HG02588 (cell line): ENCODE data around the gene PRSS36.
A peak's percentile ranks its signal among the peaks of the same experiment; 100 is the strongest.
"Not testable (repeated sequence)": the region's sequence is repeated elsewhere in the genome, so short reads cannot be mapped to it uniquely, and the experiment has no call there.

Source experiments
- ATAC-seq: cut with Tn5 transposase; IDR thresholded peaks from one replicate; pipeline ENCODE4 v1.9.1; 2021; ENCODE audit warnings: mild to moderate bottlenecking, moderate library complexity; ENCODE audit not compliant: unreplicated experiment

The PRSS36 gene

DNA sequence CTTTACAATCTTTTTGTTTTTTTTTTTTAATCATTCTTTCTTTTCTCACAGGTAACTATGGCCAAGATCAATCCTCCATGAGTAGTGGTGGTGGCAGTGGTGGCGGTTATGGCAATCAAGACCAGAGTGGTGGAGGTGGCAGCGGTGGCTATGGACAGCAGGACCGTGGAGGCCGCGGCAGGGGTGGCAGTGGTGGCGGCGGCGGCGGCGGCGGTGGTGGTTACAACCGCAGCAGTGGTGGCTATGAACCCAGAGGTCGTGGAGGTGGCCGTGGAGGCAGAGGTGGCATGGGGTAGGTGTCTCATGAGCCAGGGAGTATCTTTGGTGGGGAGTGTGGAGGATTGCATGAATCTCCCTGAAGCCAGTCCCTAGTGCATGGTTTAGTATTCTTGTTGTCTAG, 35.0 kb upstream of the PRSS36 start:
- ATAC-seq = no peak

DNA sequence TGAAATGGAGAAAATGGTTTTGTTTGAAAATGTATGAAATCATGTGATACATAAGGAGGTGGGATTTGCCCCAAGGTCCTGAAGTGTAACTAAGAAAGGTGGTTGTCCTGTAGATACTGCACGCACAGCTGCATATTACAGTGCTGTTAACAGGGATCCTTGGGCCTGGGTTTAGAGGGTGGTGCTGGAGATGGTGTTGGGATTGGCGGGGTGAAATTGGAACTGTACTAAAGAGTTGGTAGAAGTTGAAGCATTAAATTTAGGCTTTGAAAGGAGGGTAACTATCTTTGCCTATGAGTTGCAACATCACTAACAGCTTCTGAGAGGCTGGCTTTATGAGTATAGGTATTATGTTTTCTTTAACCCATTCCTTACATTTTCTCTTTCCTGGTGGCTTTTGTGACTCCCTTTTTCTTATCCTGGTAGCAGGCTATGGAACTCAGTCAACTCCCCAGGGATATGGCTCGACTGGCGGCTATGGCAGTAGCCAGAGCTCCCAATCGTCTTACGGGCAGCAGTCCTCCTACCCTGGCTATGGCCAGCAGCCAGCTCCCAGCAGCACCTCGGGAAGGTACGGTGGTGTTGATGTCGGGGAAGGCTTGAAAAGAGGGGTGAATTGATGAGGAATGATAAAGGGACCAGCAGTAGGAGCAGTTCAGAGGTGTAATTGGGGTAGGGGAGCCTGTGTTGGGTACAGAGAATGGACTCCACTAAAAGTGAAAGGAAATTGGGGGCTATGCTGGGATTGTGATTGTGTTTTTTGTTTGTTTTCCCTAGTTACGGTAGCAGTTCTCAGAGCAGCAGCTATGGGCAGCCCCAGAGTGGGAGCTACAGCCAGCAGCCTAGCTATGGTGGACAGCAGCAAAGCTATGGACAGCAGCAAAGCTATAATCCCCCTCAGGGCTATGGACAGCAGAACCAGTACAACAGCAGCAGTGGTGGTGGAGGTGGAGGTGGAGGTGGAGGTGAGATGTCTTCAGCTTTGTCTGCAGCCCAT, 33.9 kb upstream of the PRSS36 start:
- no peak for ATAC-seq

DNA sequence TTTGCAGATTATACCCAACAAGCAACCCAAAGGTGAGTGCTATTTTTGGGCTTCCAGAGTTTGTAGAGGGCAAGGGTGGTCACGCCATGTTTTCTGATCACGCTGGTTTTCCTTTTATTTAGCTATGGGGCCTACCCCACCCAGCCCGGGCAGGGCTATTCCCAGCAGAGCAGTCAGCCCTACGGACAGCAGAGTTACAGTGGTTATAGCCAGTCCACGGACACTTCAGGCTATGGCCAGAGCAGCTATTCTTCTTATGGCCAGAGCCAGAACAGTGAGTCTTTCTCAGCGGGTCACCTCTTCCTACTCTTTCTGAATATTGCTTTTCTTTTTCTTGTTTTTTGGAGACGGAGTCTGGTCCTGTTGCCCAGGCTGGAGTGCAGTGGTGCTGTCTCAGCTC, 32.5 kb upstream of the PRSS36 start:
- no peak for ATAC-seq

DNA sequence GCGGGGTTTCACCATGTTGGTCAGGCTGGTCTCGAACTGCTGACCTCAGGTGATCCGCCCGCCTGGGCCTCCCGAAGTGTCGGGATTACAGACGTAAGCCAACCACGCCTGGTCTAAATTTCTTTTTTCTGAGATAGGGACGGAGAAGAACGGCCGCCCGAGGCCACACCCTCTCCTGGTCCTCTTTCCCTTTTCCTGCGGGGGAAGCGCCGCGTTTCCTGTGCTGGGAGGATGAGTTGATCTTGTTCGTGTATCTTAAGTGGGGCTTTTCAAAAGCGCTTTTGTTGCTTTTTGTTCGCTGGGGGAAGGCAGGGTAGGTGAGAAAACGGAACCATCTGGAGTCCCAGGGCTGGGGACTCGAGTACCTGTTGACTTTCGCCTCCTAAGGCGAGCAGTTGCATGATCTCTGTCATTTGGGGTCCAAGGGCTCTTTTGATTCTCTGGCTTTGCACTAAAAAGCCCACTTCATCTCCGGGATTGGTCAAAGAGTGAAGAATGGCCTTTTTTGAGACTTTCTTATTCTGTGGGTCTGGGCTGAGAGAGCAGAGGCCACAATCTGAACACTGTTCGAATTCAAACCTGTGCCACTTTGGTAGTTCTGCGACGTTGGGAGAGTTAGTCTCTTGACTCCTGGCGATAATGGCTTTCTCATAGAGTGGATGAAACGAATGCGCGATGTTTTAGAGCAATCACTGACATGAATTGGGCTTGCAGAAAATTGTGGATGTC, 31.4 kb upstream of the PRSS36 start:
- no peak for ATAC-seq

DNA sequence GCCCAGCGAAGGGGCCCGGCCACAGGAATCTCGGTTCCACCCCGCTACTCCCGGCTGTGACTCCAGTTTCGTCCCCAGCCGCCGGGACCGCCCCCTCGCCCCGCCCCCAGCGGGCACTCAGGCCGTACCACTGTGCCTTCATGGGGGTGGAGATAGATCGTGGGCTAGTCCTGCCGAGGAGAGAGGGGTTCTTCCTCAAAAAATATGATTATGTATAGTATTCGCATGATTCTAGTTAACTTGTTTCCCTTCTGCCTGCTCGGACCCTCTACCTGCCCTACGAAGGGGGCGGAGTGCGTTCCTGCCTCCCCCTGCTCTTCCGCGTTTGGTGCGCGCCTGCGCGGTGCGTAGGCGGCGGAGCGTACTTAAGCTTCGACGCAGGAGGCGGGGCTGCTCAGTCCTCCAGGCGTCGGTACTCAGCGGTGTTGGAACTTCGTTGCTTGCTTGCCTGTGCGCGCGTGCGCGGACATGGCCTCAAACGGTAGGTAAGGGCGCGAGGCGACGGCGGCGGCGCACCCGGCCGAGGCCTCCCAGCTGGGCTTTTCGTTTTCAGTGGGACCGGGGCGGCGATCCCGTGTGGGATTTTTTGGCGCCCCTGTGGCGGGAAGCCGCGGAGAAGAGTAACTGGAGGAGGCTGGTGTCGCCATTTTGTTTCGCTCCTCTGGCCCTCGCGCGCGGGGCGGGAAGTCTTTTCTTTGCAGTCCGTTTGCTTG, 30.0 kb upstream of the PRSS36 start, which contains the start of gene FUS:
Gene FUS, plus strand, starts transcription at position 393 of the 713 bp plus-strand sequence. Its CDS starts 76 bp downstream, at position 469.
- ATAC-seq = peak; percentile 60

DNA sequence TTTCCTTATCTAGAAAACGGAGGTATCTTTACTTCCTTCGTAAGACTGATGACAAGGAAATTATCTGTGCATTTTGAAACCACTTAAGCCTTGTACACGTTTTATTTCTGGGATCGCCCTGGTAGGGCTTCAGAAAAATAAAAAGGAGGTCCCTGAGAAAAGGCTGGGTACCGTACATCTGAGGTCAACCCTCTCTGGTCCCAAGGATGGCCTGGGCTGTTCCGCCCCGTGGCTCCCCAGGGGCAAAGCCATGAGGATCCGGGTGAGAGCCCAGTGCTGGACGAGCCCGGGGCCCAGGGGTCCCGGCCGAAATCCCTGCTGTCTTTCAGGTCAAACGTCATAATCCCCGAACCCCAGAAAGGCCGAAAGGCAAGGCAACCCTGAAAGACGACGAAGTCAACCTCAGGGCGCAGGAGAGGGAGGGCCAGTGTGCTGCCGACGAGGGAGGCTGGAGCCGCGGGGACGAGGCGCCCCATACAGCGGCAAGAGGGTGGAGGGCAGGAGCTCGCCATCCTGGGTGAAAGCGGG, 29.4 kb upstream of the PRSS36 start:
- no peak for ATAC-seq

DNA sequence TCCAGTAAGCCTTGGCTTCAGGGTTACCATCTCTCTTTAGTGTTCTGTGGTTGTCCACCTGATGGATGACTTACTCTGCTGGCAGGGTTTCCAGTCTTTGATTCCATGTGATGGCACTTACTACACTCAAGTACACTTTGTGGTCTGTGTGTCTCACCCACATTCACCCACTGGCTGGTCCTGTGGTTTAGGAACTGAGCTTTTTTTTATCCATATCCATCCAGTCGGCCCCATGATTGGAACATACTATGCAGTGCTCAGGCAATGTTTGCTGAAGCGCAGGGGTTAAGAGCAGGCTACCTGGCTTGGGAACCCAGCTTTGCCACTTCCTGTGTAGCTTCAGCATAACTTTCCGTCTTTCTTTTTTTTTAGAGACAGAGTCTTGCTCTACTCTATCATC, 27.3 kb upstream of the PRSS36 start:
- ATAC-seq = no peak

DNA sequence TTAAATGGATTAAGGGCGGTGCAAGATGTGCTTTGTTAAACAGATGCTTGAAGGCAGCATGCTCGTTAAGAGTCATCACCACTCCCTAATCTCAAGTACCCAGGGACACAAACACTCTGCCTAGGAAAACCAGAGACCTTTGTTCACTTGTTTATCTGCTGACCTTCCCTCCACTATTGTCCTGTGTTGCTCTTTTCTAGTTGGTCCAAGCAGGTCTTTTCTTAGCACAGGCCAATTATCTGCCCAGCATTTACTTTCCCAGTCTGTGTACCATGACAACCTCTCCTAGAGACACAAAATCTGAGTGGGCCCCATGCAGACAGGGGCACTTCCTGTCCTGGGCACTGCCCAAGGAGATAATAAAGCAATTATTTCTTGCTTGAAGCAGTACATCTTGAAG, 20.2 kb upstream of the PRSS36 start:
- ATAC-seq = not testable (repeated sequence)

DNA sequence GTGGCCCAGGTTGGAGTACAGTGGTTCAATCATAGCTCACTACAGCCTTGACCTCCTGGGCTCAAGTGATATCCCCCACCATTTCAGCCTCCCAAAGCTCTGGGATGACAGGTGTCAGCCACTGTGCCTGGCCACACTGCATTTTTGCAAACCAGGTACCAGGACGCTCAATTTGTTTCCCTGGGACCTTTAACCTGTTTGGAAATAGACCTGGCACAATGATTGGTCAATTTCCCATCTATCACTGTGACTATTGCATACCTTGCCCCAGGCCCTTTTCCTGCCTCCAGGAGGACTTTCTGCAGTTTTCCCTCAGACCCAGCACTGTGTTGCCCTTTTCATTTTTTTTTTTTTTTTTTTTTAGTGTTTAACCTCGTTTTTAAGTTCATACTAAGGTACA, 19.0 kb upstream of the PRSS36 start:
- no peak for ATAC-seq

DNA sequence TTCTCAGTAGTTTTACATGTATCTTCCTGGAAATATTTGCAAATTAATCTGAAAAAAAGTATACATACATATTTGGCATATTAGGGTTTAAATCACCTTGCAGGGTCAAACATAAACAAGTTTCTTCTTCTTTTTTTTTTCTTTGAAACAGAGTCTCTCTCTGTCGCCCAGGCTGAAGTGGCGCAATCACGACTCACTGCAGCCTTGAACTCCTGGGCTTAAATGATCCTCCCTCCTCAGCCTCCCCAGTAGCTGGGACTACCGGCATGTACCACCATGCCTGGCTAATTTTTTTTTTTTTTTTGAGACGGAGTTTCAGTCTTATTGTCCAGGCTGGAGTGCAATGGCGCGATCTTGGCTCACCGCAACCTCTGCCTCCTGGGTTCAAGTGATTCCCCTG, 17.4 kb upstream of the PRSS36 start:
- ATAC-seq = no peak

DNA sequence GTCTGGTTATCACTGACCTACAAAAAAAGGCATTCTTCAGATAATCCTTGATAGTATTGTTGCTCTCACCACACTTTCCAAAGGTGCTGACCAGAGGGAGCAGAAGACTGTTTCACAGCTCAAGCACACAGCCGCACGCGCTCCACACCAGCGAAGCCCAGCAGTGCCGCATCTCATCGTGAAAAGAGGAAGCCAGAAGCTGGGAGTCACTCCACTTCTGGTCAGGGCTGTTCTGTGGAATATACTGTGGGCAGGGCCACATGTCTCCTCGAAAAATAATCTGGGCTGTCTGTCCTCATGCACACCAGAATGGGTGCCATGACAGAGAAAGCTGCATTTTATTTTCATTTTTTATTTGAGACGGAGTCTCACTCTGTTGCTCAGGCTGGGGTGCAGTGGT, 7.3 kb upstream of the PRSS36 start:
- no peak for ATAC-seq

DNA sequence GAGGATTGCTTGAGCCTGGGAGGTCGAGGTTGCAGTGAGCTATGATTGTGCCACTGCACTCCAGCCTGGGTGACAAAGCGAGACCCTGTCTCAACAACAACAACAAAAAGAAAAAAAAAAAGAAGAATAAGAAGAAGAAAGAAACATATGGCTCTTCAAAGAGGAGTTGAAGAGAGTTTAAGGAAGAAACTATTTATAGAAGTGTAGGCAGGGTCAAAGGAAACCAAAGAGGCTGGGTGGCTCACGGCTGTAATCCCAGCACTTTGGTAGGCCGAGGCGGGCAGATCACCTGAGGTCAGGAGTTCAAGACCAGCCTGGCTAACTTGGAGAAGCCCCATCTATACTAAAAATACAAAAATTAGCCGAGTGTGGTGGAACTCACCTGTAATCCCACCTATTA, 1.1 kb upstream of the PRSS36 start:
- not testable (repeated sequence) for ATAC-seq

DNA sequence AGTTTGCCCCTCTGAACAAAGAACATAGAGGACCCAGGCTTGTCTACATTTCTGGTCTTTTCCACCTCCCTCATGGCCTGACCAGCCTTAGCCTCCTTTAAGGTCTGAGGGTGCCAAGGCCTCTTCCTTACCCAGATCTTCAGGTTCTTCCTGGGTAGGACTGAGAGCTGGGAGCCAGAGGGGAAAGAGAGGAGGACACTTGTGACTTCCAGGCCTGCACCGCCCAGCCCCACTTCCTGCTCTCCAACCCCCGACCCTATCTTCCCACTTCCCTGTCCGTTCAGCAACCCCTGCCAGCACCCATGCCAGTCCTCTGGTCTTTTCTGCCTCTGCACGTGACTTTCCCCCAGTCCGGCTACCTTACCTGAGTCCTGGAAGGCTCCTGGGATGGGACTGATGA, 534 bp downstream of the PRSS36 start:
- ATAC-seq = no peak

DNA sequence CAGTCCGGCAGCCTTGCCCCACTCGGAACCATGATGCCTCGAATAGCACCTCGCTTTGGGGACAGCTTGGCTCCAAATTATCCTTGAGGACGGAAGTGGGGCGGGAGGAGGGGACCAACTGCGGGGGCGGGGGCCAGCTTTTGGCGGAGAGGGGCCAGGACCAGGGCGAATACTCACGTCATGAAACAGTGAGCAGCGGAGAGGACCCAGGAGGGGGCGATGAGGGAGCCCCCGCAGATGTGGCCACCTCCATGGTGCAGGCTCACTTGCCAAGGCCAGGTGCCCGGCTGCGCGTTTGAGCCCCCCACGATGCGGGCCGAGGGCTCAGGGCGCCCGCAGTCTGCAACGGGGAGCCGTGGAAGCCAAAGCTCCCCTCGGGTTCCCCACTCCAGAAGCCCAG, 970 bp downstream of the PRSS36 start:
- ATAC-seq = no peak

DNA sequence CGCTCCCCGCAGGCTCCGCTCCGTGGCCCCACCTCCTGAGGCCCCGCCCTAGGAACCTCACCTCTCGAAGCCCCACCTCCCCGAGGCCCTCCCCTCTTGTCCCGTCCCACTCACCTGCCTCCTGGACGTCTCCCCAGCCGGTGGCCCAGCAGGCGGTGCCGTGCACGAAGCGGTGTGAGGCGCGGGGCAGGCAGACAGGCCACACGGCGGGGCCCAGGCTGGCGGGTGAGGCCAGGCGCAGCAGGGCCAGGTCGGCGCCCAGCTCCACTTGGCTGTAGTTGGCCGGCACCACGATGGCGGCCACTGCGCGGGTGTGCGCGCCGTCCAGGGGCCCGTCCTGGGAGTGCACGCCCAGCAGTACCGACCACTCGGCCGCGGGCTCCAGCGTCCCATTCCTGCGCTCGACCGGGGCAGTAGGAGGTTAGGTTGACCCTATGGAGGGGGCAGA, 1.6 kb downstream of the PRSS36 start:
- no peak for ATAC-seq

DNA sequence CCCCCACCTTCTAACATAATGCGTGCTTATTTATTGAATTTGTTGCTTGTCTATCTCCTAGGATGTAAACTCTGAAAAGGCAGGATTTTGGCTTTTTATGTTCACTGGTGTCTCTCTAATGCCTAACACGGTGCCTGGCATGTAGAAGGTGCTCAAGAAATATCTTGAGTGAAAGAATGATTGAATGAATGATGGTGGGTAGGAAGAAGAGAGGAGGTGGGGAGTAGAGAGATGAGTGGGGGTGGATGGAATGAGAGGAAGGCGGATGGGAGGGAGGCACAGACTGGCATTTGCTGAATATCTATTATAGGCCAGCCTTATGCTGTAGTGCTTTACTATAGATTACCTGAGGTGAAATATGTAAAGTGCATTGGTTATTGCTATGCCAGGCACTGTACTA, 2.3 kb downstream of the PRSS36 start:
- ATAC-seq = no peak

DNA sequence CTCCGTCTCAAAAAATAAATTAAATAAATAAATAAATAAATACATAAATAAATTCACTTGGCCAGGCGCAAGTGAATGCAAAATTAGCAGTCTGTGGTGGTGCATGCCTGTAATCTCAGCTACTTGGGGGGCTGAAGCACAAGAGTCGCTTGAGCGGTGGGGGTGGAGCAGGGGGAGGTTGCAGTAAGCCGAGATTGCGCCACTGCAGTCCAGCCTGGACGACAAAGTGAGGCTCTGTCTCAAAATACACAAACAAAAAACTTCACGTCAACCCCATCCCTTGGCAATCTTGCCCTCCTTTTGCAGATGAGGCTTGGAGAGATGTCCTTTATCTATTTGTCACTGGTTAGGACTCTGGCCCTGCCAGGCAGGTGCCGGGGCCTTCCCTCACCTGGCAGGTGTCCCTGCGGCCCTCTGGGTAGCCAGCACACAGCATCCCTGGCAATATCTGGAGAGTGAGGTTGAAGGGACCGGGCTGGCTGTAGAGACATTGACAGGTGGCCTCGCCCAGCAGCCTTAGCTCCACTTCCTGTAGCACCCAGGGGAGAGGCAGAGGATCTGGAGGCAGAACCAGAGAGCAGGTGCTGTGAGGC, 4.4 kb downstream of the PRSS36 start:
- no peak for ATAC-seq

DNA sequence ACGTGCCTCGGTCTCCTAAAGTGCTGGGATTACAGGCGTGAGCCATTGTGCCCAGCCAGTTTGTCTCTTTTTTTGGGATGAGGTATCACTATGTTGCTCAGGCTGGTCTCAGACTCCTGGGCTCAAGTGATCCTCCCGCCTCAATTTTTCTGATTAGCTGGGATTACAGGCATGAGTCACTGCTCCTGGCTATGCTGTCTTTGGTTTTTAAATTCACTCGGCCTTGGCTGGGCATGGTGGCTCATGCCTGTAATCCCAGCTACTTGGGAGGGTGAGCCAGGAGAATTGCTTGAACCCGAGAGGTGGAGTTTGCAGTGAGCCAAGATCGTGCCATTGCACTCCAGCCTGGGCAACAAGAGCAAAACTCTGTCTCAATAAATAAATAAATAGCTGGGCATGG, 5.4 kb downstream of the PRSS36 start:
- not testable (repeated sequence) for ATAC-seq

DNA sequence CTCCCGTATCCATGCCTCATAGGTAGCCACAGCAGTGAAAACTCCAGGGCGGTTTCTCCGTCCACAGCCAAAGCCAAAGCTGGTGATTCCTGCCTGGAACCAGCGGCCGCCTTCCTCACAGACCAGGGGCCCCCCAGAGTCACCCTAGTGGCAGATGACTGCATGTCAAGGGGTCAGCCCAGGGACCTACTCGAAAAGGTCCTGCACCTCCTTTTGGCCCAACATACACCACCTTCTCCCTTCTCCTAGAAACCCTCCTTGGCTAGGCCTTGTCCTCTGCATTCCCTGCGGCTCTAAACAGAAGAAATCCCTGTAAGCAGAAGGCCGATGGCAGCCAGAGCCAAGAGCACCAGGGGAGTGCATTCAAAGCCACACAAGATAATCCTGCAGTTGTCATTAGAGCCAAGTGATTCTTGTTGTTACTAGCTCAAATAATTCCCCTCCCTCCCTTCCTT, 6.1 kb downstream of the PRSS36 start:
- no peak for ATAC-seq

DNA sequence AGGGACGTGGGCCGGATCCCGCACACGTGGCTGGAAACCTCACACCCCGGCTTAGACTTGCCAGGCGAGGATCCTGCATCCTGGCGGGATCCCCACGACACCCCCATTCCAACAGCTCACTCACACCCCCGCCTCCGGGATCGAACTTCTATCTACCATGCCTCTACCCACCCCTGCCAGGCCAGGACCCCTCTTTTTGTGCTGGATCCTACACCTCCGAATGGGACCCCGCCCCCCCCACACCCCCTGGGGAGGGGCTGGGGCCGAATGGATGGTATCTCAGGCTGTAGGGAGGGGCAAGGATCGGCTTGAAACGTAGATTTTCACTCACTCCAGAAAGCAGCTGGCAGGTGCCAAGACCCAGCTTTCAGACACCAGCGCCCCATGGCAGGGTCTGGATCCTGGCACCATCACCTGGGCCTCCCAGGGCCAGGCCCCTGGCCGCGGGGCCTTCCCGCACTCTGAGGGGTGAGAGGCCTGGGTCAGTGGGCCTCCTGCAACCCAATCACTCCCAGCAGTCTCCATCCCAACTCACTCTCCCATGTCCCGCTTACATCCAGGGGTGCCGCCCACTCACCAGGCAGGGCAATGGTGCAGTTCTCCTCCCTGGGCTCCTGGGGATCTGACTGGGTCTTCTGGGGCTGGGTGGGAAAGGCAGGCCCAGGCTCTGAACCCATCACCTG, 6.7 kb downstream of the PRSS36 start:
- no peak for ATAC-seq
